GF-D8 (cell line): ENCODE results near the gene MRRF.
A peak's percentile ranks its signal among the peaks of the same experiment; 100 is the strongest.

Source experiments
- DNase-seq: peaks from one replicate; lab custom pipeline; 2025; lab: John Stamatoyannopoulos, UW

The MRRF gene

DNA sequence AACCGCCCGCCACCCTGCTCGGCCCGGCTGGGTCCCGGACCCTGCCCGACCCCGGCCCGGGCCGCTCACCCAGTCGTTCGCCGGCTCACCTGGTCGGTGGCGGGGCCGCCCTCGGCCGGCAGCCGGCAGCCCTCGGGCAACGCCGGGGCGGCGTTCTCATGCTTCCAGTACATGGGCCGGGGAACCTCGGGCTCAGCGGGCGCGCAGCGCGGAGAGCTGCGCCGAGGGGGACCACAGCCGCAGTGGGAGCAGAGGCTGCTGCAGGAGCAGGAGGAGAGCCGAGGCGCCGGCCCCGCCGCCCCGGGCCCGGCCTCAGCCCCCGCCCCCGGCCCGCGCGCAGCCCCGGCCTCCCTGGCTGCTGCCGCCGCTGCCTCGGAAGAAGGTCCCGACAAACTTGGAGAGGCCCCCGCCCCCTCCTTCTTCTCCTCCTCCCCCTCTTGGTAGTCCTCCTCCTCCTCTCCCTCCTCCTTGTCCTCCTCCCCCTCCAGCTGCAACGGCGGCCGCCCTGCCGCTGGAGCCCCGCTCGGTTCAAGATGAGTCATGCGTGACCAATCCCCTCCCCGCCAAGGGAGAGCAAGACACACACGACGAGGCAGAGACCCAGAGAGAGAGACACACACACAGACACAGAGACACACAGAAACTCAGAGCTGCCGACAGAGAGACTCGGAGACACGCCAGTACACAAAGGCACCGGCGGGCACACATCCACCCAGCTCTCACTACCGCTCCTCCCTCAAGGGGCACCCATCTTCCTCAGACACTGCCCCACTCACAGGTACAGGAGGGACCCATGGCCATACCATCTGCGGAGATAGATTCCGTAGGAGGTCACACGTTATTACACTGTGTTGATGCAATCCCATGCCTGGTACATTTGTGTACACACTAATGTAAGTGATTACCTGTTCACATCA is 35.9 kb upstream of the MRRF start, which contains the start of gene LHX6:
Gene LHX6 (minus strand): TSS at position 390 of the 917 bp plus-strand sequence. CDS start 217 bp downstream, at position 173.
- no peak for DNase-seq

DNA sequence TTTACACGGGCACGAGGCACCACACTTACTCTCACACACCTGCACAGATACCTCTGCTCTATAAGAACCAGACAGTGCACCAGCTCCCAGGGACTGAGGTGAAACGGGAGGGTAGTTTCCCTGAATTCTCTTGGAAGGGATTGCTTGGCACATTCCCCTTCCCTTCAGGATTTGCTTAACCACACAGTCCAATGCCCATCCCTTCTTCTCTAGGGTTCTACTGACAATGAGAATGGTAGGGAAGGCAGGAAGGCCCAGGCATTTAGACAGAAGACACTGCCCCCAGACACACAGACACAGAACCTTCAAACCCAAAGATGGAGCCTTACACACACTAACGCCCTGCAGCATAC is 35.2 kb upstream of the MRRF start:
- DNase-seq = no peak

DNA sequence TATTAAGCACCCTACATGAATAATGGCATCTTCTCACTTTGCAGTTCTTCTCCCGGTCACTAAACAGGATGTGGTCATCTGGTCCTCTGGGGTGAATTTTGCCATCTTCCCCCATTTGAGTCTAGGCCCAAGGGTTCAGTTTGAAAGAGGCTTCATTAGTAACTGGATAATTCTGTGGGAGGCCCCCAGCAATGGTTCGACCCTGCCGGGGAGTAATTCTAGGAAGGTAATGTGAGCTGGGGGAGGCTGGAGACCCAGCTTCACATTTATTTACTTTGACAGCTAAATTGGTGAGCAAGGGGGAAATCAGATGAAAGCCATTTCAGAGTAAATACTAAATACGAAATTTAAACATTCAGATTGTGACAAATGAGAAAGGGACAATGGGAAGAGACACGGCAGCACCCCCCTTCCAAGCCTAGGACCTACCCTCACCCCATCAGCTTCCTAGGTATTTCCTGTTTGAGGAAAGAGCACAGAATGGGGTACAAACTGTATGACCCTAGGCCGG is 31.8 kb upstream of the MRRF start:
- DNase-seq = no peak

DNA sequence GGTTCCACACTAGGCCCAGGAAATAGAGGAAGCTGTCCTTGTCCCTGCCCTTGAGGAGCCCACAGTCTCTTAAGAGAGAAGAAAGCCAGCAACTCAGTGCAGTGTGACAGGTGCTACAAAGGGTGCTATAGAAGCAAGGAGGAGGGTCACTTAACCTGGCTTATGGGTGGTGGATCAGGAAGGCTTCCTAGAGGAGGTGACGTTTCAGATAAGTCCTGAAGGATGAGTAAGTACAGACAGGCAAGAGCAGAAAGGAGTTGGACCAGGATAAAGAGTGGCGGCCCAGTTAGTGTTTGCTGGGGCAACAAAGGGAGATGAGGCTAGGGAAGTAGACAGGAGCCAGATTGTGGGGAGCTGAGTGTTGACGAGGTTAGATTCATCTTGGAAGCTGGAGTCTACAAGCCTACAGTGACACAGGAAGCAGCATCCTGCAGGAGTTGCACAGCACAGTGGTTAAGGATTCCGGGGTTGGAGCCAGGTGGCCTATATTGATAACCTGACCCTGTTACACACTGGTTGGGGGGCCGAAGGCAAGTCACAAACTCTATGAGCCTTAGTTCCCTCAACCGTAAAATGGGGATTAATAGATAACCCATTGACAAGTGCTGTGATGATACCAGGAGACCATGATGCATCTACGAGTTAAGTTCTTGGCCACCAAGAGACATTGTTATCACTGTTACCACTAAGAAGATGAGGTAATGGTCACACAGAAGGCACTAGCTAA is 30.5 kb upstream of the MRRF start:
- no peak for DNase-seq

DNA sequence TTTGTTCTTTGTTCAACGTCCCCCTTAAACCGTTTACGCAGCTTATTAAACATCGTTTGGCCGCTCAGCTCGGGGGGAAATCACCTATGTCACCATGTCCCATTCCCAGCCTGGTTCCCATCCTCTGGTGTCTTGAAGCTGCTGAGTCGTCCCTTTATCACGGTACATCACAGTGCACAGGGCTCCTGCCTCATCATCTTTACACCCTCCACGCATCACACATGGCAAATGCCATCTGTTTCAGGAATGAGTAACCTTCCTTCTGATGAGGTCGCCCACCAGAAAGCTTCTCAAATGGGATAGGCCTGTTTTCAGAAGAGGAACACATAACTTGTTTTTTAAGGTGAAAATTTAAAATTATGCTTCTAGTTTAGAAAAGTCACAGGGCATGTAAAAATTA is 28.0 kb upstream of the MRRF start:
- no peak for DNase-seq

DNA sequence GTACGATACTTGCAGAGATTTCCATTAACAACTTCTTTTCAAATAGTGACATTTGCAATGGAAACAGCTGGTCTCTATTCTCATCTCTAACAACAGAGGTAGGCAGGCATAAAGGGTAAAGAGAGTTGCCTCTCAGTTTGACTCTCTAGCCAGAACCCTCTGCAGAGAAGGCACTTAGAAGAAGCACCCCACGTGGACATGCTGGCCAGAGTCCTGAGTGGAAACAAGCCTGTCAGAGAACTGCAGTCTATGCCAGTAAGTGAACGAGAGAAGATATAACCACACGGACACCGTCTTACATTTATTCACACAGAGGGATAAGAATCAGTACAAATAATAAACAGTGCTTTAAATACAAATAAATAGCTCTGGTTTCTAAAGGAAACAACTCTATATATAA is 25.0 kb upstream of the MRRF start:
- no peak for DNase-seq

DNA sequence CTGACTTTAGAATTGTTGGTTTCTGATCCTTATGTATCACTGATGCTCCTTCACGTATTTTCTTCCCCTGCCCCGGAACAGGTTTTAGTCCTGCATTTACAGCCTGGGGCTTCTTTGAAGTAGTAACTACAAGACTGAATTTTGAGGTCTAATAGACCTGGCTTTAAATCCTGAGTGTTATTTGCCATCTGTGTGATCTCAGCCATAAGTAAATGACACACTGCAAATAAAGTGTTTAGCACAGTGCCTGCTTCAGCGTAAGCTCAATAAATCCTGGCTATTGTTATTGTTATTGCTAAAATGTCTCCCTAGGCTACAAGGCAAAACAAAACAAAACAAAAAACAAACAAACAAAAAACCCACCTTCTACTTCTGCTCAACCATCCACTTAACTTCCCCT is 20.3 kb upstream of the MRRF start:
- DNase-seq = no peak

DNA sequence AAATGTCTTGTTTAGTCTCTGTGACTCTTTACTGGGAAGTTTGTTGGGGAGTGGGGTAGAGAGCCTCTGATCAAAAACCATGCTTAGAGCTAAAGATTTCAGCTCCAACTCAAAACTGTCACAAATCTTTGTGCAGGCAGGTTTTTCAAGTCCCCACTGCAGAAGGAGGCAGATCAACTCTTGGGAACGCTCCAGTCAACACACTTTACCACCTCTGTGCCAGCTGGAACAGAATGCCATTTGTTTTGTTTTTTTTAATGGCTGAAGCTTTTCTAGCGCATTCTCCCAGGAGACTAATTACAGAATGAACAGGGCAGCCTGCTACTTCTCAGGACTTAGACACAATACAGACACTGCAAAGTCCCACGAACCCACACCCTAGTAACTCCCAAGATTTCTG is 18.0 kb upstream of the MRRF start:
- DNase-seq = no peak

DNA sequence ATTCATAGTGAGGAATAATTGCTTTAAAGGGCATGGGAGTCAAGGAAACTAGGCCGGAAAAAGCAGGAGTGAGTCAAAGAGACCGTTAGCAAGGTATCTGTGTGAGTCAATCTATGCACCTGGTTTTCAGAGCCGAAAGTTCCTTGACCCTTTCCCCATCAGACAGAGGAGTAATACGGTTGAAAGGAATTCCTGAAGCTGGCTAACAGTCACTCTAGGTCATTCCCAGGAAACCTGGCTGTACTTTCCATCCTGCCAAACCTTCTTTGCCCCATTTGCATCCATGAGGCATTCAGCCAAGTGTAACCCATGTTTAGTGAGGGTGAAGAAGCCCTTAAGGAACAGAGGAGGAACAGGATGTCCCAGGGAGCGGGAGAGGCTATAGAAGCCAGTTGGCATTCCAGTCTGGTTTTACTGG is 16.2 kb upstream of the MRRF start:
- DNase-seq = no peak

DNA sequence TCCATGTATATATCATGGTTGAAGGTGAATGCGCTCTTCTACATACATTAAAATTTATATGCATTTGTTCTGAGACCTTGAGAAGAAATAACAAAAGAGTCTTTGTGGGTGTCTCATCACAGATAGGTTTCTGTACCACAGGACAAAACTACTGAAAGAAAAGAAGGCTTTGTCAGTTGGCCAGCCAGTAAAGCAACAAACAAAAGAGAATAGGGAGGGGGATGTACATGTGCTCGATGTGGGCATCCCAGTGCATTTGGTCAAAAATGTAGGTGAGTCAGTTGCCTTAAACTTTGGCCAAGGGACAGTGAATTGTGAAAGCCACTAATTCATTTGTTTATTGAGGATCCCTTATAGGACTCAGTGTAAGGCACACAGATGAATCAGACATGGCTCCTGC is 13.3 kb upstream of the MRRF start:
- no peak for DNase-seq

DNA sequence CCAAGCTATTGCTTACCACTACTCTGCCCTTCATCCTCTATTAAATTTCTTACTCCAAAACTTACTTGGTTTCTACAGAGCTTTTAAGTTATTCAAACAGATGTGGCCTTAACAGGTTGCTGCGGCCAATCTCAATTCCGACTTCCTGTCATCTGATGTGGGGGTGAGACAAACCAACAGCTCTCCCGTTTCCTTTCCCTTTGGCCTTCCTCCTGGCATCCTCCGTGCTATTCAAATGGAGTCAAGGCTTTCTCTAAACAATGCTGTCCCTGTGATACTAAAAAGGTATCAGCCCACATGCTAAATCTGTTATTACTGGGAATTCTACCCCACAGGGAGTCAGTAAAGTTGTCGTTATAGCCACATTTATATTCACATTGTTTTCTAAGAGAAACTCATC is 11.9 kb upstream of the MRRF start:
- DNase-seq = no peak

DNA sequence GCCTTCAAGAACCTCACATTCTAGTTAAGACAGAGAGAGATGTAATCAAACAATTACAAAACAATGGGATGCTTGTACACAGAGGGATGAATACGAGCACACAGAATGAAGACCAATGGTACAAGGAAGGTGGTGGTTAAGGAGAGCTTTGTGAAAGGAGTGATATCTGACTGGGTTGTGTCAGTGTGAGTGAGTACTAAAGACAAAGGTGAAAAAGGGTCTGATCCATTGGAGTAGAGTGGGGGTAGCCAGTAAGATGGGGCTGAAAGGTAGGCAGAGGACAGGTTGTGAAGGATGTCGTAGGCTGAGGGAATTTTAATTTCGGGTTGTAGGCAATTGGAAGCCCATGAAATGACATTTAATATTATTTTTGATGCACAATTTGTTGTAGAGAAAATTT is 9.9 kb upstream of the MRRF start:
- DNase-seq = no peak

DNA sequence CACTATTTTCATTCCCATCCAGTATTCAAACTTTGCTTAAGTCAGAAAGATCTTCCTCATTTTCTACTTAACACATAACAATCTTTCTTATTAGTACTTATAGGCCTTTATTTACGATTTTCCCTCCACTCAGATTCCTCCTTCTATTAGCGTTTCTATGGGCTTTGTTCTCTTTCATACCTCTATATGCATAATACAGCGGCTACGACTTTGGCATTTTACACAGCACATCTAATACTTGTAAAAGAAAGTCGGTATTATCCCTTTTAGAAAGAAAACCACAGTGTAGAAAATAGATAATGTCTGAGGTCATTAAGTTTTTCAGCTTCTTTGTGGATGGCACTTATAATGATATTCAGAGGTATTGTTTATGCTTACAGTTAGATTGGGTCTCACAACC is 8.5 kb upstream of the MRRF start:
- DNase-seq = no peak

DNA sequence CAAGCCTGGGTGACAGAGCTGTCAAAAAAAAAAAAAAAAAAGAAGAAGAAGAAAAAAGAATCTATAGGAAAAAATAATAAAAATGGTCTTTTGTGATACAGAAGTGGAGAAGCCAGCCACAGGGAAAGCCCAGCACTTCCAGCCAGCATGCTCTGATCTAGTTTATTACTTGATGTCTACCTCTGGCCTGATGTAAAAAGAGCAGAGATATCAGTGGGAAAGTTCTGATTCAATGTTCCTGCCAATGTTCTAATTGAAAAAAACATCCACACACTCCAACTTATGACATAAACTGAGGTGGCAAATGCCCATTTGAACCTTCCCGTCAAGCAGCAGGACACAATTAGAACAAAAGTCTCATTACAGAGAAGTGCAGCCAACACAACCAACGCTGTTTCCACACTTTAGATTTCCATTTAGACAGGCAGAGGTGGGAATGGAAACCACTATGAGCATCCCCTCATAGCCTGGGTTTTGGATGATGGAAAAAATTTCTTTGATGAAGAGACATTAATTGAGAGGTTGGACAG is 5.7 kb upstream of the MRRF start:
- DNase-seq = no peak

DNA sequence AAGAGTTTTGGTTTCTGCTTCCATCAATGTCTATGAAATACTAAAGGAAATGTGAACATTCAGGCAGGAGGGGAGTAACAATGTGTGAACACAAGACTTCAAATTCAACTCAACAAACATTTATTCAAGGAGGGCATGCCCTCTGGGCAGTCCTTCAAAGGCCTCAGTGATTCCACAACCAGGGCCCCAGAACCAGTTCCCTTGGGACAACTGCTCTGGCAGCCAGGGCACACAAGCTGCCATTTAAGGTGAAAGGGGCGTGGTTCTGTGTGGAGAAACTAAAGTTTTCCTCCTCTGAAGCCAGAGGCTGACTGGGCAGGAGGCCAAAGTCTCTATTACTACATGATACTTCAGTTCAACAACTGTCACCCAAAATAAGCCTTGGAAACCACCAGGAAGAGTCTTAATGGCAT is 3.2 kb upstream of the MRRF start:
- DNase-seq = peak; percentile 78

DNA sequence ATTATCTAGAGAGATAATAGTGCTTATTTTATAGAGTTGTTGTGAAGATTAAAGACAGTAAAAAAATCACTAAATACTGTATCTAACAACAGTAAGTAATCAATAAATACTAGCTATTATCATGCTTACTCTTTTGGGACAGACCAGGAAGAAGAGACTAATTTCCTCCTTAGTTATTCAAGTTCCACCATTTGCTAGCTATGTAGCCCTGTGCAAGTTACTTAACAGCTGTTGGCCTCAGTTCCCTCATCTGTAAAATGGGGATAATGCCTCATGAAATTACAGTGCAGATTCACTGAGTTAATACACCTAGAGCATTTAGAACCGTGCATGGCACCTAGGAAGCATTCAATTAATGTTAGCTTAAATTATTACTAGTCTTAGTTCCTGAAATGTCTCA is 2.6 kb upstream of the MRRF start:
- no peak for DNase-seq

DNA sequence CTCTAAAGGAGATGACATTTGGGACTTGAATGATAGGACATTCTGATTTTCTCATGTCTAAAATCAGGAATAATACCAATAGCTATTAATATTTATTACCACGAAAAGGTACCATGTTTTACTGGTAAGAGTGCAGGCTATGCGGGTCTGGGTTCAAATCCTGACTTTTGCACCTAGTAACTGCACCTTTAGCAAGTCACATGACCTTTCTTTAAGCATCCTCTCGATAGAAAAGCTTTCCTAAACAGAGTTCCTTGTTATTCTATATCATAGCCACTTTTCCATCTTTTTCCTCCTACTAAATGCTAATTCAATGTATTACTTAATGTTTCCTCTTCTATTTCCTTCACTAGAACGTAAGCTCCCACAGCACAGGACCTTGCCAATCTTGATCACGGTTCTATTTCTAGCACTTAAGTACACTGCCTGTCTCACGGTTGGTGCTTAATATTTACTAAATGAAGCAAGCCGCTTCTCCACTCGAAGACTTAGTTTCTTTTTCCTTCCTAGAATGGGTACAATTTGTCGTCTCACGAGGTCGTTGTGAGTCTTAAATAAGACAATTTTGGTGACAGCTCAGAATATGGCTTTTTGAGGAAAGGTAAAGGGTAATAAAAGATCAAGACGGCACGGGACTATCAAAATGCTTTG is 858 bp upstream of the MRRF start:
- no peak for DNase-seq

DNA sequence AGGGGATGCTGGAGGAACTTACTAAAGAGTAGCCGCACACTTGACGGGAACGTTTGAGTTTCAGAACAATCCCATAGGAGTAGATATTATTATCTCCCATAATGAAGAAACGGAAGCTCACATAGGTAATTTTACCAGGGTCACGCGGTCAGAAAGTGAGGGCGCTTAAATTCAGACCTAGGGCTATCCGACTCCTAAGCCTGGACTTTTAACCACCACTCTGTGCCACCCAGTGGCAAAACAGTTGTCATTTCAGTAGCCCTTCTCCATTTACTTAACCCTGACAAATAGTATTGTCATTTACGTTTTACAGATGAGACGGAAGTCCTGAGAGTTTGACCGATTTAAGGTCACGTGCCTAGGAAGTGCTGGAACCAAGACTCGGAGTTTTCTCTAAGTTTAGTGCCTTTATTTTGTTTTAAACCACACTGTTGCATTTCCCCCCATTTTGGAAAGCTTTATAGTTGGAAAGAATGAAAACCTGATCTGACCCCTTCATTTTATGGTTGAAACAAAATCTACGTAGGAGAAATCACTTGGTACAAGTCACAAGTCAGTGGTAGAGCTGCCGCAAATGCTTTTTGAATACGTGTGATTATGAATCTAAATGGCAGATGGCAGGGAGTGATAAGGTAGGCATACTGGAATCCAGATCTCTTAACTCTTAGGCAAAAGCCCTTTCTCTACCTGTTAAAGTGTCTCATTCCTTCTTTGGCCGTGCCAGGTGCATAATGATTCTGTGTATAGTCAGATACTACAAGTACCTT is 650 bp downstream of the MRRF start:
- peak; percentile 56 for DNase-seq

DNA sequence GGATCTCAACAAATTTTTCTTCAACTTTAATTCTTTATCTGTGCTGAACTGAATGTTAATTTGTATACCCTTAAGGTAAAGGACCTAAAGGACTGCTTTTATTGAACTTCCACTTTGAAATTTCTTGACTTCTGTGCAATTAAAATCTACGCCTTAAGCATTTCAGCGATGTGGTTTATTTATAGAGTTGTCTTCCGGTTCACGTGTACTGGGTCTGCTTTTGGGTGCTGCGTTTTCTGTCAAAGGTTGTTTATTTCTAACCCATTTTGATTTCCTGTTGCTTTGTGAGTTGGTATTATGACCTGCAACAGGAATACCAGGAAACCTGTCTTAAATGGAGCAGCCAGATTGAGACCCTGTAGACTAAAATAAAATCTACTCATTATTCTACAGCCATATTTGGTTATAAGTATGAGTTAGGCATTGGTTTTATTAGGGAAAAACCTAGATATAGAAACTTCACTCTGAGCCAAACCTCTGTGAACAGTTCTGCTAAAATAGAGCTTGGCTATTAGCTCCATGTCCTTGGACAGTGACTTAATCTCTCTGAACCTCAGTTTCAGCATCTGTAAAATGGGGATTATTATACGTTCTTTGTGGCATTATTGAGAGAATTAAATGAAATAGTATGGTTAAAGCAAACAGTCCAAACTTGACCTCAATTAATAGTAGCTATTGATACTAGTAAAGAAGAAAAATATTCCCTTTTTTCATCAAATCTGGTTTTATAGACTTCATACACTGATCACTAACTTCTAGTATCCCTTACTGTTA is 3.5 kb downstream of the MRRF start:
- no peak for DNase-seq

DNA sequence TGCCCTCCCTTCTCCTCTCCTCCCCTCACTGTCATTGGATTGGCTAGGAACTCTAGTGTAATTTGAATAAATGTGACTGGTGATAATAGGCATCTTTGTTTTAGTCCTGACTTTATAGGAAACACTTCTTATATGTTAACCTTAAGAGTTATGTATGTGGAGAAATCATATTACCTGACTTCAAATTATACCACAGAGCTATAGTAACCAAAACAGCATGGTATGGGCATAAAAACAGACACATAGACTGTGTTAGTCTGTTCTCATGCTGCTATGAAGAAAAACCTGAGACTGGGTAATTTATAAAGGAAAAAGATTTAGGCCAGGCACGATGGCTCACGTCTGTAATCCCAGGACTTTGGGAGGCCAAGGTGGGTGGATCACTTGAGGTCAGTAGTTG is 9.4 kb downstream of the MRRF start:
- no peak for DNase-seq

DNA sequence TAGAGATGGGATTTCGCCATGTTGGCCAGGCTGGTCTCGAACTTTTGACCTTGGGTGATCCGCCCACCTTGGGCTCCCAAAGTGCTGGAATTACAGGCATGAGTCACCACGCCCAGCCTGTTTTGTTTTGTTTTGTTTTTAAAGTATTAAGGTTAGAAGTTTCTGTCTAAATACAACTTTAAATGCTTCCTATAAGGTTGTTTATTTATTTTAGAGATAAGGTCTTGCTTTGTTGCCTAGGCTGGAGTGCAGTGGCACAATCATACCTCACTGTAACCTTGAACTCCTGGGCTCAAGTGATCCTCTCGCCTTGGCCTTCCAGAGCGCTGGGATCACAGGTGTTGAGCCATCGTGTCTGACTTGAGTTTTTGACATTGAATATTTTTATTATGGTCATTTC is 11.4 kb downstream of the MRRF start:
- no peak for DNase-seq
